T-helper 2 cell (primary cell): ENCODE results near the gene CACNA2D3.

Source experiments
- DNase-seq, 5 experiments: peaks; one replicate each; pipeline versions ENCODE4 v3.0.0 to v3.0.0-alpha.2; 2012 to 2022

Gene CACNA2D3

DNA sequence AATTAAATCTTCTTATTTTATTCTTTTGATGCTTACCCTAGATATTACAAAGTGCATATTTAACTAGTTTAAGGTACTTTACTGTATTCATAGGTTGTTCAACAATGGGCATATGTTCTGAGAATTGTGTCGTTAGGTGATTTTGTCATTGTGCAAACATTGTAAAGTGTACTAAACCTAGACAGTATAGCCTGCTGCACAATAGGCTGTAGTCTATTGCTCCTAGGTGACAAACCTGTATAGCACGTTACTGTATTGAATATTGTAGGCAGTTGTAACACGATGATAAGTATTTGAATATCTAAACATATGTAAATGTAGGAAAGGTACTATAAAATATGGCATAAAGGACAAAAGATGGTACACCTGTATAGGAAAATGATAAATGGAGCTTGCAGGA, 100.7 kb downstream of the CACNA2D3 start:
- DNase-seq = no peak

DNA sequence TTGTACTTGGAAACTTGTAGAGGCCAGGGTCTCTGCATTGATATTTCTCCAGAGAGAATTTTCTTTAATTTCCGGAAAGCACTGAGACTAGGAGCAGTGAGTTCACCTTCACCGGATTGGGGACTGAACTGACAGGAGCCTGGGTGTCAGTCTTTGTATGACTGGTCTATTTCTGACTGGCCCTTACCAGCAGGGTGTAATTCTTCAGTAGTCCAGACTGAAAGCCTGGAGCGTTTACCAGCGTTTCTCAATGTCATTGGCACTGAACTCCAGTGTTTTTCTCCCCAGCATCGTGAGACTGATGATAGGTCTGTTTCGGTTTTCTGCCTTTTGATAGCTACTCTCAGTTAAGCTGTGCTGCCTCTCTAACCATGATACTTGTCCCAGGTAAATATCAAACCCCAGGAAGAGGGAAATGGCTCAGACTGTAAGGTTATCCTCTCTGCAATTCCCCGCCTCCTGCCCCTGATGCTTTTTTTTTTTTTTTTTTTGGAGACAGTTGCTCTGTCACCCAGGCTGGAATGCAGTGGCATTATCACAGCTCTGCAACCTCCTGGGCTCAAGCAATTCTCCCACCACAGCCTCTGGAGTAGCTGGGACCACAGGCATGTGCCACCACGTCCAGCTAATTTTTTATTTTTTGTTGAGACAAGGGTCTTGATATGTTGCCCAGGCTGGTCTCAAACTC, 103.6 kb downstream of the CACNA2D3 start:
- DNase-seq = no peak

DNA sequence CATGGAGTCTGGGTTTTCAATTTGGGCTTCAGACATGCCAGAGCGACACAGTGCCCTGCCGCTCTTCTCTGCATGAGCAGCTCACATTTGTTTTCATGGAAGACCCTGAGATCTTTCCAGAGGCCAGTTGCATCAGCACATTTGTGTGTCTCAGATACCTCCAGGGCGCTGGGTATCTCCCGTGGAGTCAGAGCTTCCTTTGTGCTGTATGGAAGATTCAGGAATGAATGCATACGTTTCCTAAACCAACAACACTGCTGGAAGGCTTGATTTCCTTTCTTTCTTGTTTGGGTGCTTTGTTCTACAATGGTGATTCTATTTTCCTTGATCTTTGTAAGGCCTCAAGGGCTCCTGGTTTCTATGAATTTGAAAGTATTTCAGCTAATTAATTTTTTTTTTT, 106.5 kb downstream of the CACNA2D3 start:
- DNase-seq = no peak

DNA sequence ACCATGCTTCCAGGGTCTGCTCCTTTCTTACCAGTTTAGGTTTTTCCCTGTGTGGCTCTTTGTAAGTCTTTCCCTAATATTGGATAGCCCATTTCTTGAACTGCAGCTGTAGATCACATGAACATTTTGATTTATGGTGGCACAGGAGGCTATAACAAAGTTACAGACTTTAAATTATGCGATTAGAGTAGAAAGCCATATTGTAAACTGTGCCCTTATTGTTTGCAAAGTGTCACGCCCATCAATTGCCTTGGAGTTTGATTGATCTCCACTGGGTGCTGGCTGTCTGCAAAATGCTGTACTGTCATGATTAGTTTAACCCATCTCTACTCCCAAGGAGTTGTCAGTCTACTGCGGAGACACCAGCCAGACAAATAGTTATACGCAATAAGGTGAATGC, 110.3 kb downstream of the CACNA2D3 start:
- DNase-seq = no peak

DNA sequence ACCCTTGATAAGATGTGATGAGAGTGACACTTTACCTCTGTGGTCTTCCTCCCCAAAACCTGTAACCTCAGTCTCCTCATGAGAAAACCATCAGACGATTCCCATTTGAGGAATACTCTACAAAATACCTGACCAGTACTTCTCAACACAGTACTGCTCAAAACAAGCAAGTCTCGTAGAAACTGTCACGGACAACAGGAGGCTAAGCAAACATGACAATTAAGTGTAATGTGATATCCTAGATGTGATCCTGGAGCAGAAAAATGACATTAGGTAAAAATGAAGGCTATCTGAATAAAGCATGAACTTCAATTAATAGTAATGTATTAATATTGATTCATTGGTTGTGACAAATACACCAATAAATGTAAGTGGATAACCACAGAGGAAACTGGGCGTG, 113.6 kb downstream of the CACNA2D3 start:
- no peak for DNase-seq

DNA sequence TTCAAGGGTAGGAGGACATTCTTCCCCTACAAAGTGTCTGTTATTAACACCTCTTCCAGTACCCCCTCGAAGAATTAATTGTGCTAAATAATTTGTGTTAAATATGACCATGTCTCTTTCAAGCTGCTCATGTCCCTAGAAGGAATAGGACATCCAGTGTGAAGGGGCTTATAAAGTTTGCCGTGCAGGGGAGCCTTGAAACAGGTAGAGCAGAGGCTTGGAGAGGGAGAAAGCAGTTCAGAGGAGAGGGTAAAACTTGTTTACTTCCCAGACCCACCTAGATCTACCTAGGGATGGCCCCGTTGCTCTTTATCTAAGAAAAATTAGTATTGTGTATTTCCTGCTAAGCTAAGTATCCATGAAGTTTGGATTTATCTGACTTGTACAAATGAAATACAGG, 114.8 kb downstream of the CACNA2D3 start:
- DNase-seq = no peak

DNA sequence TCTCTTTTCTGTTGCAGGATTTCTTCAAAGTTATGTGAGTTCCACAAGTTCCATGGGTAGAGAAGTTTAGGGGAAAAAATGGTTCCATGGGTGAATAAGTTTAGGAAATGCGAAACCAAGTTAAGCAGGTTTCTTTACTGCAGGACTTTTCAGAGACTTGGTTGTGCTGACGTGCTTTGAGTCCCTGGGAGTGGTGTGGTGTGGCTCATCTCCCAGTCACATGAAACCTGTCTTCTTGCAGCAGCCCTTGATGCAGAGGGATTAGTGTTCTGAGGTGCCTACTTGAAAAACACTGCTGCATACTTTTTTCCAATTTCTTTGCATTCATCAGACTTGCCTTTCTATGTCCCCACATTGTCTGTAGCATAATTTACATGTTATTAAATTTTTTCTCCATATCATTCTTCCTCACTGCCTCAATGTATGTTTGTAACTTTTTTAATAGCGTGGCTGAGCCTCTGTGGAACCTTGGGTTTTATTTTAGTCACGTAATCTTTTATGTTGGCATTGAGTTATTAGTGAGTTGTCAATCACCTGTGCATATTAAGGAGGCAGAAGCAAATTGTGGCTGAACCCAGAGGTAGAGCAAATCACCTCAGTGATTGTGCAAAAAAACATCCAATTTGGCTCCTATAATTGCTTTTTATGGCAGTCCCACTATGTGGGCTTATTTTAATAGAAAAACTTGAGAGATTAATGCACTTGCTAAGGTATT, 115.6 kb downstream of the CACNA2D3 start:
- DNase-seq = no peak

DNA sequence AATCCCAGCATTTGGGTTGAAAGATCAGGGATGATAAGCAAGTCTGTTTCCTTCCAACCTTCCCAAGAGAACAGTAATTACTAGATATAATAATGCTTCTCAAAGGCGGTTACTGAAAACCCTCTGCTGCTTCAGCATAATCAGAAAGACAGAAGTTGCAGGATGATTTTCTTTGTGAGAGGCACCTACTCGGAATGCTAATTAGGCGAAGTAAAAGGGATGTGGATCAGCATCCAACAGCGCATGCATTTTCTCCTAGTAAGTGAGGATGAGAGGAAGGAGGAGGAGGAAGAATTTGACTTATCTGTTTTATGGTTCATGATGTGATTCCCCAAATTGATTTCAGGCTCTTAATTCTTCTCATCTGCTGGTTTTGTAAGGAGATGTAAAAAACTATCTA, 118.0 kb downstream of the CACNA2D3 start:
- no peak for DNase-seq

DNA sequence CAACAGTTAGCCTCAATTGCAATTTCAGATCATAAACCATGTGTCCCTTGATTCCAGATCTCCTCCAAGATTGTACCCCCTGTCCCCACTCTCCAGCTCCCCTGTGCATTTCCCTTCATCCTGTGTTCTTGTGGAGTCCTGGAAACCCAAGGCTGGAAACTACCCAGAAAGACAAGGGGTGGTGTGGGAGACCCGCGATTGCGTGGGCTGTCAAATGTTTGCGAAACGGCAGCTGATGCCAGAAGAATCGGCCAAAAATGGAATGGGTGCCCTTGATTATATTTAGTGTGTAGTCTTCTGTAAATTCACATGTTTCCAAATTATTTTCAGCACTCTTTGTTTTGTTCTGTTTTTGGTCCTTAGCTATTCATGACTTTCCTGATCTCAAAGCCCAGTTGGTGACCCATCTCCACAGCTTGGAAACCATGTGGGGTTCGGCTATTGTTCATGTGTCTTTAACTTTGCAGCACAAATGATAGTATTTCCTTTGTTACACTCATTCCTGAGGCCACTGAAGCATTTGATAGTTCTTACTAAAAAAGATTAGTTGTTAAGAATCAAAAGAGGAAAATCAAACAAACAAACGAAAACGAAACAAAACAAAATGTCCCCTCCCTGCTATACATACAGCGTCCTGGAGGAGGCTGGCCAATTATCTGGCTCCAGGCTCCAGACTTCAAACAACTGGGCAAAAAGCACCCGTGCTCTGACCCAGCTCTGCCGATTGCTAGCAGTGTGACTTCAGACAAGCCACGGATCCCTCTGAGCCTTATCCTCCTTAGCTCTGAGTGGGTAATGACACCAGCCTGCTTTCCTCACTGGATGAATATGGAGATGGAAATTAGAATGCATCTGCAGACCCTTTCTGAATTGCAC, 120.9 kb downstream of the CACNA2D3 start:
- no peak for DNase-seq

DNA sequence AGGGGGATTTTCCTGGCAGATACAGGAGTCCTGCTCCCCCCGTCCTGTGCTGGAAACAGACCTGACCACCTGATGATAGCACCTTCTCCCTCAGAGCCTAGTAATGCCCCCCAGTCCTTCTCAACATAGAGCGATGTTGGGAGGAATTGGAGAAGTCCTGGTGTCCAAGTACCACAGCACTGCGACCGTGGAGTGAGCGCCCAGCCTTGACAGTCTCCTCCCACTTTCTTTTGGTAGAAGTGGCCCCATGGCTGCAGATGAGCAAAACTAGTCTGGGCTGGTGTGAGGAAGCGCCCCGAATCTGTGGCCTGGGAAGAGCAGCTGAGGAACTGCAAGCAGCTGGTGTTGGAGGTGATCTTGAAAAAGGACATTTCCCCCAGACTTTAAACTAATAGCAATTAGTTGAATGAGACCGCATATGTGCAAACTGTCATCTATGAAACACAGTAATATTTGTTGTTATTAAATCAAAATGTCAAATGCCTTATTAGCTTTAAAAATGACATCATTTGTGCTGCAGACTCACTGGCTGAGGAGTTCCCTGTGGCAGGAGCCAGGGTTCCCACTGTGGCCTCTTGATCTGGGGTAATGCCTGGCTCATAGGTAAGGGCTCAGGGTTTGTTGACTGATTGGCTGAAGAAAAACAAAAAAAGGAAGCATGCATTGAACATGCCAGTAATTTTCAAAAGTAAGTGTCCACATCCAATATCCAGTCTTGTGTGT, 121.8 kb downstream of the CACNA2D3 start:
- no peak for DNase-seq

DNA sequence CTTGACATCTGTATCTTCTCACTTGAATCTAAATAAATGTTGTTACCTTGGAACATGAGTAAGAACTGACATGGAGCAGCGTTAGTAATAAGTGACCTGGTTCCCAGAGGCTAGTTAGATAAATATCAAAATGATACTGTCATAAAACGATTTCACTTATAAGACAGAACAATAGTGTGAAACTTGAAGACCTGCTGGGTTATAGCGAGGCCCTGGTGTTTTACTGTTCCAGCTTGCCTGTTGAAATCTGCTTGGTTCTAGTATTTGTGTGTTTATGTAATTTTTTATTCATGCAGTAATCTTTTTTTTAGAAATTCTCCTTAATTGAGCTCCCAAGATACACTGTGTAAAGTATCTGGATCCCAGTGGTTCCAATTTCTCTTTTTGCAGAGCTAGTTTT, 129.4 kb downstream of the CACNA2D3 start:
- no peak for DNase-seq

DNA sequence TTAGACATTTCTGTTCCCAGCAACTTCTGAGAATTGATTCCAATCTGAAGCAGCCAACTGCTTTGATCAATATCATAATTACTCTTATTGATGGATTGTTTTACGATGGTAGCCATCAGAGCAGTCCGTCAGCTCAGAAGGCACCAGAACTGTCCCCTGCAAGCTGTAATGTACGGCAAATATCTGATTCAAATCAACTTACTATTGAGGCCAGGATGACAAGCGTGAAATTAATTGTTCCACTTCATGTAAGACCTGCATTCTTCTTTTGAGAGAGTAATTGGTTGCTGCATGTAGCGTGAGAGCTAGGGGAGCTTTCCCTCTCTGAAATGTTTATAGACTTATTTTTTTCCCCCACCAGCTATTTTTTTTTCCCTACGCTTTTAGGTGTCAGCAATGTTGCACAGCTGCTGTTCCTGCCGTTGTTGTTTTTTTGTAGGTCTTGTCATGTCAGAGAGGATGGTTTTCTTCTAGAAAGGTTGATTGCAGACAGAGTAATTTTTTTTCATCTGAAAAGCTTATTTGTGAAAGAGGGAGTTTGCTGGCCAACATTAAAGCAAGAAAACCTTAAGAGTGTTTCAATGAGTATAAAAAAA, 134.9 kb downstream of the CACNA2D3 start:
- DNase-seq = no peak

DNA sequence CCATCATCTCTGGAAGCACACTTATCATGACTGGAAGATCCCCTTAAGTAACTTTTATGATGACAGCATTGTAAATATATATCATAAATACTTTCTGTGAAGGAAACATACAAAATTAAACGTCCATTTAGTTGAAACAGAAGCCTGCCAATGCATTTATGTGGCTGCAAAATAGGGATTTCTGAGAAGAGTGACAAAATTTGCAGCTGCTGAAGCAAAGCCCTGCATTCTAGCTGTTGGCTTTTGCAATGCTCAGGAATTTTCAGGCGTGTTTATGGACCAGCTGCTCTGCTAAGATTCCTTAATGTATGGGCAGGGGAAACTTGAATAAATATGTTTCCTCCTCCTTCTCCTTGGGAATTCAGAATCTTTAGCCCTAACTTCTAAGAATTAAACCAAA, 137.3 kb downstream of the CACNA2D3 start:
- DNase-seq = no peak

DNA sequence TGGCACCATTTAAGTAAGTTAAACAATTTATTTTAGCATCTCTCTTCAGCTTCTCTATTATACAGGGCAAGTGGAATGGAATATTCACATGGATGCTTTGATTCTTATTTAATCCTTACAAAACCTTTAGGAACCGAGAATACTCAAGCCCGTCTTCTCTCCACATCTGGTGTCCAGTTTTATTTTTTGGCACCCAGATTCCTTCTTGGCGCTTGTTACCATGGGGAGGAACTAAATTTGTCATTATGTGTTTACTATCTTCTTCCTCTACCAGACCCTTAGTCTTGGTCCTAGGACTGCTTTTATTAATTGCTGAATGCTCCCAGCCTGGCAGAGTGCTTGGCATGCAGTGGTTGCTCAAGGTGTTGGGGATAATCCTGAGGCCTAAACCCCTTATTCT, 138.8 kb downstream of the CACNA2D3 start:
- no peak for DNase-seq

DNA sequence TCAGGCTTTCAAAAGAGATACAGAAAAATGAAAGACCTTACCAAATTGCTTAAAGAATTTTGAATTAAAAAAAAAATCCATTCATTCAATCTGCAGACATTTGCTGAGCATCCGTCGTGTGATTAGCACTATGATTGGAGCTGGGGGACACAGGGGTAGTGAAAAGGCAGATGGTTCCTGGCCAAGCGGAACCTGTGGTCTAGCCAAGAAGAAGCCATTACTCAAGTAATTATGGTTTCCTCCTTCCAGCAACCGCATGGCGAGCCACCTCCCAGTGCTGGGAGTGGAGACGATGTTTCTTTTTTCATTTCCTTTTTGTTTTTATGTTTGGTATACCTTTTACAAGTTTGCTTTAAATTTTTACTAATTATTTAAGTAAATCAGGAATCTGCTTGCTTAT, 140.2 kb downstream of the CACNA2D3 start:
- no peak for DNase-seq

DNA sequence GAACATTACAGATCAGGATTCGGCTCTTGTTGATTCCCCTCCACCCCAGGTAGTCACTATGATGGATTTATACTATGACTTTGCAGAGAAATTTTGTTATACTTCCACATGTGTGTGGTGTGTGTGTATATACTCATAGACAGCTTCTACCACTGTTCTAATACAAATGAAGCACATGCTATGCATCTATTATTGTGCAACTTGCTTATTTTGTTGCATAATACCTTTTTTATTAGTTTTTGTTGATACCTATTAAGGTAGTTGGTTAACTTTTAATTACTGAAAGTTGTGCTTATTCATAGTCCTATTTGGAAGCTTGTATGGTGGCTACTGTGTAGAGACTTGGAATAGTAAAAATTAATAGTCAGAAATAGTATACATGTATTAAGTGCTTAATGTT, 140.6 kb downstream of the CACNA2D3 start:
- DNase-seq = no peak

DNA sequence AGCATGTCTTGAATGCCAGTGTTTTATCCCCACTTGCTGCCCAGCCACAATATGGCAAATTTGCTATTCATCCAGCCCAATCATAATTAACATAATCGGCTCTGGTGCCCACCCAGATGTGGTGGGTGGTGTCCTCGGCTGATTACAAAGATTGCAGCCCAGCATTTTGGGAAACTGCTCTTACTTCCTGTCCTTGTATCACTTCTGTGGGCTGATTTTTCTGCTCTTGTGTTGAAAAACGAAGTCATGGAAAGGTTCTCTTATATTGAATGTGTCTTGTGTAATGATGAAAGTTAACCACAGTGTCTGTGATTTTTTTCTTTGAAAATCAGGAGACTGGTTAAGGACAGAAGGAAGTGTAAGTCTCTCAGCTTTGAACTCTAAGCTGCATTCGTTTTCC, 141.7 kb downstream of the CACNA2D3 start:
- DNase-seq = no peak

DNA sequence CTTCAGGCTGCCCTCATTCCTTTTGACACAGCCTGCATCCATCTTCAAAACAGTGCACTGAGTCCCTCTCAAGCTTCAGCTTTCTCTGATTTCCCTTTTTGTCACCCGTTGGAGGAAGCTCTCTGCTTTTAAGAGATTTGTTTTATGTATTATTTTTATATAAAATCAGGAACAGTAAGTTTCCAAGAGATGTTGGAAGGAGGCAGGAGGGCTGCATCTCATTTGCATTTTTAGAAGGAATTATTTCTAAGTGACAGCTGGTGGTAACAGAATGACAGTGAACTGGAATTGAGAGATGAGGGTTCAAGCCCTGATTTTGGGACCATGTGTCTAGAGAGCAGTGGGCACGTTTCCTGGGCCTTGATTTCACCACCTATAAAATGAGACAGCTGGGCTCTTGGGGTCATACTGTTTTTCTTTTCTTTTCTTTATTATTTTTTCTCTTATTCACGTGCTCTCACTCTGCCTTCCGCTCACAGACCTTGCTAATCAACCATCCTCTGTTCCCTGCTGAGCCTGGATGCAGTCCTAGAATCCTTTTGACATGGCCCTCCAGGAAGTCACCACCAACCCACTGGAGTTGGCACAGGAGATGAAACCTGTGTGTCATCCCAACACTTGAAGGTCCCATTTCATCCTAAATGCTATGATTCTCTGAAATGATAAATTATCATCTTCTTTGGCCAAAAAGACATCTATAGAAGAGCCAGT, 148.6 kb downstream of the CACNA2D3 start:
- no peak for DNase-seq

DNA sequence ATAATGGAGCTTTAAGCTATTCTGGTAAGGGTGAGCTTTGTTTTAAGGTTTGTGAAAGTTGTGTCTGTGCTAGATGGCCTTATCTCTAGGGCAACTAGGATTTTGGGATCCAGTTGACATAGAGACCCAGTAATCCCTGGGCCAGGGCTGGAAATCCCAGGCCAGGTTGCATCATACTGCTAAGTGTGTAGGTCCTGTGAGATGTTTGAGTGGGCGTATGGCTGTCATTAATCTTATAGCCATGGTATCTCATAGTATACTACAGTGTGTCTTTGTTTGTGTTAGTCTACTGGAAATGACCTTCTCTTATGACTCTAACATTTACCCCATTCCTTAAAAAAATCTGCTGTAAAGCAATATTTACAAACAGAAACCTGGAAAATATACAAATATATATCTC, 151.4 kb downstream of the CACNA2D3 start:
- DNase-seq = no peak

DNA sequence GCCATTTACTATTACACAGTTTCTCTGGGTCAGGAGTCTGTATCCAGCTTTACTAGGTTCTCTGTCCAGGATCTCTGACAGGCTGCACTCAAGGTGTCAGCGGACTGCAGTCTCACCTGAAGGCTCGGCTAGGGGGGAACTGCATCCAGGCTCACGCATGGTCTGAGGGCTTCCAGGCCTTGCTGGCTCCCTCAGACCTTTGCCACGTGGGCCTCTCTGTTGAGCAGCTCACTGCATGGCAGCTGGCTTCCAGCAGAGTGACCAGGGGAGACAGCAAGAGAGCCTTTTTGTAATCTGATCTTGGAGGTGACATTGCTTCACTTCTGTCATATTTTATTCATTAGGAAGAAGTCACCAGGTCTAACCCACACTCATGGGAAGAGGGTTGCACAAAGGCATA, 152.3 kb downstream of the CACNA2D3 start:
- no peak for DNase-seq

DNA sequence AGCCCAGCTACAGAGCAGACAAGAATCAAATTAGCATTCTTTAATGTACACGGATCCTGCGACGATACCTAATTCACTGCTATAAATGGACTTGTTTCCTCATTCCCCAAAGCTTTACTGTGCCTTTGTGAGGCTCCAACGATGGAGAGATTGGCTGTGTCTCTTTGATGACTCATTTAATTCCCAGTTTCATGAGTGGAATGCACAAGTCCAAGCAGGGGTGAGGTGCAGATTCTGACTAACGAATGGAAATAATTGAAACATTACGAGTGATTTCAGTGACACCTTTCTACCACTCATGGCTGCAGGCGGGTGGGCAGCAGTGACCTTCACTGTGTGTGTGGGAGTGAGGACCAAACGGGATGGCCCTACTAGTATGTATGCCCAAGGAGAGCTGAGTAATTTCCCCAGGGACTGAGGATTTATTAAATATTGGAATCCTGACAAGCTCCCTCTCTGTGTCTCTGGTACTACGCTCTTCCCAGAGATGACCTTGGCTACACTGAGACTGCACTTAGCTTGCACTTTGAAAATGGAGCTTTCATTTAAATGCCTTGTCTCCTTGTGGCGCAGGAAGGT, 156.7 kb downstream of the CACNA2D3 start:
- DNase-seq = no peak

DNA sequence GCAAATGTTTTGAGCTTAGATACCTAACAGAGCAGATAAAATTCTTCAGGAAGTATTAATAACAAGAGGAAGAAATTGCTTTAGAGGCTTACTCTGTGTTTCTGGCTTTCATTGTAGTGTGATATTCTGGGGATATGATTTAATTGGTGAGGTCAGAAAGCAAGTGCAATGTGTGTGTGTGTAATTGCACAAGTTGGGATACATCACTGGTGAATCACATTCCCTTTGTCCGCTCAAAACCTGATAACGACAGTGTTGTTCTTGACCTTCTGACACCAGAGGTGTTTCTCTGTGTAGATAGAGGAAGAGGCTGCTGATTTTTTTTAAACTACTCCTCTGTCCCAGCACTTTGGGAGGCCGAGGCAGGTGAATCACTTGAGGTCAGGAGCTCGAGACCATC, 161.1 kb downstream of the CACNA2D3 start:
- no peak for DNase-seq
